ENCODE measurements around the gene WDR26. TPM values are rescaled to one million over a fixed set of nuclear protein-coding genes. Genes with fewer than 3 reads are reported as not detected.

The WDR26 gene
- total RNA-seq, 1 donor from 2014 or later, result 126 TPM

- H3K27ac Mint-ChIP-seq (ENCODE audit: unreplicated experiment), result no peak overlapping the region
- no peaks in the 10 kb centered on the region for H3K9me3 Mint-ChIP-seq (ENCODE audit: unreplicated experiment)
- peaks cover 19% of the 10 kb centered on the region for H3K36me3 Mint-ChIP-seq (ENCODE audit: low read depth, unreplicated experiment)
- no peaks in the 10 kb centered on the region for H3K4me1 Mint-ChIP-seq (ENCODE audit: unreplicated experiment)
- peaks cover 2% of the 10 kb centered on the region for H3K27me3 Mint-ChIP-seq (ENCODE audit: unreplicated experiment)
- DNase-seq (ENCODE audit: low spot score), result no peak
- no peak overlapping the region for H3K4me3 Mint-ChIP-seq (ENCODE audit: unreplicated experiment)
- TF ChIP-seq CTCF (IDR thresholded peaks at IDR 0.05; ENCODE audit: unreplicated experiment), result no peak
These were observed 46.7 kb downstream of the WDR26 start for GRCh38 chr1:224387943-224388342.

GRCh38 chr1:224387302-224387912 is 47.2 kb downstream of the WDR26 start:
- Mint-ChIP-seq H3K4me3 (ENCODE audit: unreplicated experiment) (no peak overlapping the region), H3K27ac (ENCODE audit: unreplicated experiment) (no peak overlapping the region), H3K27me3 (ENCODE audit: unreplicated experiment) (peaks cover 2% of the 10 kb centered on the region), H3K9me3 (ENCODE audit: unreplicated experiment) (no peaks in the 10 kb centered on the region), H3K36me3 (ENCODE audit: low read depth, unreplicated experiment) (peaks cover 13% of the 10 kb centered on the region), H3K4me1 (ENCODE audit: unreplicated experiment) (no peaks in the 10 kb centered on the region)
- no peak for TF ChIP-seq CTCF (IDR thresholded peaks at IDR 0.05; ENCODE audit: unreplicated experiment)
- DNase-seq (ENCODE audit: low spot score), result no peak

GRCh38 chr1:224383218-224383617 is 51.4 kb downstream of the WDR26 start:
- no peak for TF ChIP-seq CTCF (IDR thresholded peaks at IDR 0.05; ENCODE audit: unreplicated experiment)
- Mint-ChIP-seq H3K27ac (ENCODE audit: unreplicated experiment) (no peak overlapping the region), H3K4me1 (ENCODE audit: unreplicated experiment) (no peaks in the 10 kb centered on the region), H3K27me3 (ENCODE audit: unreplicated experiment) (no peaks in the 10 kb centered on the region), H3K9me3 (ENCODE audit: unreplicated experiment) (no peaks in the 10 kb centered on the region), H3K36me3 (ENCODE audit: low read depth, unreplicated experiment) (peaks cover 4% of the 10 kb centered on the region), H3K4me3 (ENCODE audit: unreplicated experiment) (no peak overlapping the region)
- no peak for DNase-seq (ENCODE audit: low spot score)

GRCh38 chr1:224381880-224382548 is 52.6 kb downstream of the WDR26 start:
- Mint-ChIP-seq H3K4me3 (ENCODE audit: unreplicated experiment) (no peak overlapping the region), H3K27me3 (ENCODE audit: unreplicated experiment) (no peaks in the 10 kb centered on the region), H3K4me1 (ENCODE audit: unreplicated experiment) (no peaks in the 10 kb centered on the region), H3K27ac (ENCODE audit: unreplicated experiment) (no peak overlapping the region), H3K9me3 (ENCODE audit: unreplicated experiment) (no peaks in the 10 kb centered on the region), H3K36me3 (ENCODE audit: low read depth, unreplicated experiment) (peaks cover 11% of the 10 kb centered on the region)
- TF ChIP-seq CTCF (IDR thresholded peaks at IDR 0.05; ENCODE audit: unreplicated experiment), result no peak
- no peak for DNase-seq (ENCODE audit: low spot score)

GRCh38 chr1:224380003-224380402 is 54.6 kb downstream of the WDR26 start:
- no peak for TF ChIP-seq CTCF (IDR thresholded peaks at IDR 0.05; ENCODE audit: unreplicated experiment)
- Mint-ChIP-seq H3K9me3 (ENCODE audit: unreplicated experiment) (no peaks in the 10 kb centered on the region), H3K27ac (ENCODE audit: unreplicated experiment) (no peak overlapping the region), H3K4me3 (ENCODE audit: unreplicated experiment) (no peak overlapping the region), H3K36me3 (ENCODE audit: low read depth, unreplicated experiment) (peaks cover 18% of the 10 kb centered on the region), H3K27me3 (ENCODE audit: unreplicated experiment) (no peaks in the 10 kb centered on the region), H3K4me1 (ENCODE audit: unreplicated experiment) (no peaks in the 10 kb centered on the region)
- DNase-seq (ENCODE audit: low spot score), result no peak
